Measurements from ENCODE around the gene HLA-F.

The HLA-F gene

DNA sequence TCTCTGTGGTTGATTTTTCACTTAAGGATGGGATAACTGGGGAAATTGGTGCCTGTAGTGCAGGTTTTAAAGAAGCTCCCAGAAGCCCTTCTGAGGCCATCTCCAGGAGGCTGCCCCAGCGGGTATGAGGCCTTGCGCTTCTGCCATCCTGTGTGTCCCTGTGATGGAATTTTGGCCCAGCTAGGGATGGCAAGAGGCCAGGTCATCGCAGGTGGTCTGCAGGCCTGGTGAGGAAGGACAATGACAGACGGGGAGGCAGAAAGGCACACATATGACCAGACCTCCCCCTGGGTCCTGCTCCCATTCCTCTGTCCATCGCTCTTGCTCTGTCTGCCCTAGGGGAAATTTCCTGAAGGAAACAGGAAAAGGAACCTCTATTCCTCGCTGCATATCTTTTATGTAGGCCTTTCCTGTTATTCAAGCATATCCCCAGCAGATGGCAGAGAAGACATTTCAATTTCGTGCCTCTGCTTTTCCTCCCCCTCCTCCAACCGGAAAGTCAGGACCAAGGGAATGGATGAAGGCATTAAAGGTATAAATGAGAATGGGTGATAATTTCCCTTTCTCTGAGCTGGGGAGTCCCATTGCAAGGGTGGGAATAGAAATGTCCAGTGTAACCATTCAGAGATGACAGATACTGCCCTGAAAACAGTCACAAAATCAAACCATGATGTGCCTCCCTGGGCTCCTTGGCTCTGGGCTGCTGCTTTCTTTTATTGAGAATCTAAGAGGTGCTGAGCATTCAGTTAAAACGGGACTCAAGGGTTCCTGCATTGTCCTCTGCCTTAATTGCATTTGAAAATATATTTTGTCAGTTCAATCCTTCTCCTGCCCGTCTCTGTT is 17.6 kb upstream of the HLA-F start:
- Mint-ChIP-seq H3K9me3 (no peaks in the 10 kb centered on the region), H3K27ac (peak overlapping the region in 1 of 2 donors; percentile 83), H3K4me3 (peak overlapping the region in 1 of 2 donors; percentile 29), H3K4me1 (ENCODE audit: low read depth in 2 of 2) (peaks cover 45 to 52% of the 10 kb centered on the region in 2 donors), H3K27me3 (peaks cover 6 to 34% of the 10 kb centered on the region in 2 donors), H3K36me3 (ENCODE audit: insufficient read depth) (peaks cover 13% of the 10 kb centered on the region)
- ATAC-seq (replicated peaks) (no peak), DNase-seq (no peak)

DNA sequence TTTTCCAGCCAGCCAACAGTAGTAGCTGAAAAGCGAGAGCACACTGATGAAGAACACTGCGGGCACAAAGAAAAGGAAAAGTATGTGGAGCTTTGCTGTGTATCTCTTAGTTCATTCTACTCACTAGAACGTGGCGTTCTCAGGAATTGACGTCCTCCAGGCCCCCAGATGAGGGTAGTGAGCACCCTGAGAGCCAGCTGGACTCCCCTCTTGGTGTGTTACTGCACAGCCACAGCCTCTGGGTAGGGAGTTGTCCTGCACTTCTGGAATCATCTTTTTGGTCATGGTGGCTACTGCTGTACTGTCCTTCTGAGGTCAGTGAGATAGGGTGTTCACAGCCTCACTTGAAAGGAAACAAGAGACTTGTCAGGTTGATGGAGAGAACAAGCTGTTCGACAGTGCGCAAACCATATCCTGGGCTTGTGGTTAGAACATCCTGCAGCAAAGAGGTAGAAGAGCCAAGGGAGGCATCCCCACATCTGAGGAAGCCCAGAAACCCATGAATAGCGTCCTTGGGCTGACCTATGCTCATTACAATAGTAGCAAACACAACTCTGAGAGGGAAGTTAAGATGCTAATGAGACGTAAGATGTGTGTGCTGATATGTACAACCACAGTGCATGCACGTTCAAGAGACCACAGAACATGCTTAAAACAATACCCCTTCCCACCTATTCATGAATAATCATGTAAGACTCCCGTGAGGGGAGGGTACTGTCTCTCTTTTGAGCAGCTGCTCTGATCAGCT is 14.6 kb upstream of the HLA-F start:
- Mint-ChIP-seq H3K27me3 (peaks cover 0 to 7% of the 10 kb centered on the region in 2 donors), H3K4me1 (ENCODE audit: low read depth in 2 of 2) (peaks cover 56 to 64% of the 10 kb centered on the region in 2 donors), H3K9me3 (no peaks in the 10 kb centered on the region), H3K27ac (peak overlapping the region; percentile 83 to 91), H3K4me3 (peak overlapping the region; percentile 67 to 76), H3K36me3 (ENCODE audit: insufficient read depth) (peaks cover 18% of the 10 kb centered on the region)
- peak; percentile 88 for ATAC-seq (replicated peaks)
- peak; percentile 70 to 75 (median 72) for DNase-seq

DNA sequence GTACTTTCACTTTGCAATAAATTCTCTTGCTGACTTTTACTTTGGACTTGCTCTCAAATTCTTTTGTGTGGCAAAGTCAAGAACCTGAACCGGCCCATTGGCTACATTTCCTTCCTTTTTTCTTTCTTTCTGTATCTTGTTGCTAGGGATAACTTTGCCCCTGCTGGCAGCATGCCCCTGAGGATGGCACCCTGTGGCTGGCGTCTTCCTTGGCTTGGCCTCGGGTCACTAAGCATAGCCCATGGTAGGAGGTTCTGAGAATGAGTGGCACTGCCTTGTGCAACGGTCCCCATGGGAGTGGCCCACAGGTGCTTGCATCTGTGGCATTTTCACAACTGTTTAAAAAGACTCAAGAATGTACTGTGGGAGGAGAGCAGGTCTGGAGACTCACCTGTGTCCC is 14.0 kb upstream of the HLA-F start:
- H3K9me3 Mint-ChIP-seq, result no peaks in the 10 kb centered on the region
- peak; percentile 13 for ATAC-seq (replicated peaks)
- peaks cover 0 to 2% of the 10 kb centered on the region in 2 donors for H3K27me3 Mint-ChIP-seq
- no peak for DNase-seq
- peak overlapping the region; percentile 67 to 76 for H3K4me3 Mint-ChIP-seq
- peaks cover 56 to 64% of the 10 kb centered on the region in 2 donors for H3K4me1 Mint-ChIP-seq (ENCODE audit: low read depth in 2 of 2)
- H3K36me3 Mint-ChIP-seq (ENCODE audit: insufficient read depth), result peaks cover 15% of the 10 kb centered on the region
- H3K27ac Mint-ChIP-seq, result peak overlapping the region; percentile 83 to 91

DNA sequence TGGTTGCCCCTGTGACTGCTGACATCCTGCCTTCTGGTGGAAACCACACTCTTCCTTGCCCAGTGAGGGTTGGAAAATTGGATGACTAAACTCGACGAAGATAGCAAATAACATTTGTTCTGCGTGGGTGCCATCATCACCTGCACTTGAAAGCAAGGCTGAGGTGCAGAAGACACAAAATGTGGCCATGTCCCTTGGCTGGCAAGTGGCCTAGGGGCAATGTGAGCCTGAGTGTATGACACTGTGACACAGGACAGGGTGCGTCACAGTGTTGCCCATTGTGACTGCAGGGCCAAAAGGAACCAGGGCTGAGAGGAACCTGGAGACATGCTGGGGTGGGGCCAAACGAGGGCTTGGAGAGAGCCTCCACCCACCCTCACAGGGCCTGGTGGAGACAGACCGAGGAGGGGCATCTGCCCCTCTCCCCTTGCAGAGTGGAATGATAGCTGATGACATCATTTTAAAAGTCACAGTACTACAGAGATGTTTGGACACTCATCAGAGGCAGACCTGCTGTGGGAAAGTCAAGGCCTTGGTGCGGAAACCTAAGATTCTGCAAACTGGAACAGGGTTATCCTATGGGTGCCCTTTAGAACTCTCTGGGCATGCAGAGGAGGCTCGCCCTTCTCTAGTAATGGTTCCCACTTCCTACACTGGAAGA is 12.8 kb upstream of the HLA-F start:
- H3K9me3 Mint-ChIP-seq, result no peaks in the 10 kb centered on the region
- peak overlapping the region; percentile 67 to 83 for H3K27ac Mint-ChIP-seq
- no peaks in the 10 kb centered on the region for H3K27me3 Mint-ChIP-seq
- peaks cover 15% of the 10 kb centered on the region for H3K36me3 Mint-ChIP-seq (ENCODE audit: insufficient read depth)
- DNase-seq, result no peak
- peak overlapping the region; percentile 67 to 76 for H3K4me3 Mint-ChIP-seq
- H3K4me1 Mint-ChIP-seq (ENCODE audit: low read depth in 2 of 2), result peaks cover 53 to 61% of the 10 kb centered on the region in 2 donors
- ATAC-seq (replicated peaks), result no peak

DNA sequence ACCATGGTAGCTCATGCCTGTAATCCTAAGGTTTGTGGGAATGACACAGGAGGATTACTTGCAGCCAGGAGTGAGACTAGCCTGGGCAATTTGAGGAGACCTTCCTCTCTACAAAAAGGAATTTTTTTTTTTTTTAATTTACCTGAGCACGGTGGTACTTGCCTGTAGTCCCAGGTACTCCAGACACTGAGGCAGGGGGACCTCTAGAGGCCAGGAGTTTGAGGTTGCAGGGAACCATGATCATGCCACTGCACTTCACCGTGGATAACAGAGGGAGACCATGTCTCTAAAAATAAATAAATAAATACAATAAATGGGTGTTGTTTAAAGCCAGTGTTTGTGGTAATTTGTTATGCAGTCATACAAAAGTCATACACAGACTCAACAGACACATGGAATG is 2.4 kb upstream of the HLA-F start:
- H3K27ac Mint-ChIP-seq, result peak overlapping the region in 1 of 2 donors; percentile 99
- H3K9me3 Mint-ChIP-seq, result no peaks in the 10 kb centered on the region
- no peak overlapping the region for H3K4me3 Mint-ChIP-seq
- ATAC-seq (replicated peaks) (no peak), DNase-seq (no peak)
- peaks cover 24 to 28% of the 10 kb centered on the region in 2 donors for H3K4me1 Mint-ChIP-seq (ENCODE audit: low read depth in 2 of 2)
- peaks cover 44% of the 10 kb centered on the region for H3K36me3 Mint-ChIP-seq (ENCODE audit: insufficient read depth)
- no peaks in the 10 kb centered on the region for H3K27me3 Mint-ChIP-seq

DNA sequence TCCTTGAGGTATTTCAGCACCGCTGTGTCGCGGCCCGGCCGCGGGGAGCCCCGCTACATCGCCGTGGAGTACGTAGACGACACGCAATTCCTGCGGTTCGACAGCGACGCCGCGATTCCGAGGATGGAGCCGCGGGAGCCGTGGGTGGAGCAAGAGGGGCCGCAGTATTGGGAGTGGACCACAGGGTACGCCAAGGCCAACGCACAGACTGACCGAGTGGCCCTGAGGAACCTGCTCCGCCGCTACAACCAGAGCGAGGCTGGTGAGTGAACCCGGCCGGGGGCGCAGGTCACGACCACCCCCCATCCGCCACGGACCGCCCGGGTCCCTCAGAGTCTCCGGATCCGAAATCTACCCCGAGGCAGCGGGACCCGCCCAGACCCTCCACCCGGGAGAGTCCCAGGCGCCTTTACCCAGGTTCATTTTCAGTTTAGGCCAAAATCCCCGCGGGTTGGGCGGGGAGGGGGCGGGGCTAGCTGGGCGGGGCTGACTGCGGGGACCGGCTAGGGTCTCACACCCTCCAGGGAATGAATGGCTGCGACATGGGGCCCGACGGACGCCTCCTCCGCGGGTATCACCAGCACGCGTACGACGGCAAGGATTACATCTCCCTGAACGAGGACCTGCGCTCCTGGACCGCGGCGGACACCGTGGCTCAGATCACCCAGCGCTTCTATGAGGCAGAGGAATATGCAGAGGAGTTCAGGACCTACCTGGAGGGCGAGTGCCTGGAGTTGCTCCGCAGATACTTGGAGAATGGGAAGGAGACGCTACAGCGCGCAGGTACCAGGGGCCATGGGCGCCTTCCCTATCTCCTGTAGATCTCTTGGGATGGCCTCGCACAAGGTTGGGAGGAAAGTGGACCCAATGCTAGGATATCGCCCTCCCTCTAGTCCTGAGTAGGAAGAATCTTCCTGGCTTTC is 693 bp downstream of the HLA-F start:
- Mint-ChIP-seq H3K27me3 (no peaks in the 10 kb centered on the region), H3K9me3 (no peaks in the 10 kb centered on the region), H3K27ac (peak overlapping the region; percentile 98 to 99), H3K4me1 (ENCODE audit: low read depth in 2 of 2) (peaks cover 47 to 55% of the 10 kb centered on the region in 2 donors), H3K36me3 (ENCODE audit: insufficient read depth) (peaks cover 74% of the 10 kb centered on the region), H3K4me3 (peak overlapping the region; percentile 95 to 96)
- ATAC-seq (replicated peaks) (peak; percentile 51), DNase-seq (peak; percentile 55 to 65 (median 58))

DNA sequence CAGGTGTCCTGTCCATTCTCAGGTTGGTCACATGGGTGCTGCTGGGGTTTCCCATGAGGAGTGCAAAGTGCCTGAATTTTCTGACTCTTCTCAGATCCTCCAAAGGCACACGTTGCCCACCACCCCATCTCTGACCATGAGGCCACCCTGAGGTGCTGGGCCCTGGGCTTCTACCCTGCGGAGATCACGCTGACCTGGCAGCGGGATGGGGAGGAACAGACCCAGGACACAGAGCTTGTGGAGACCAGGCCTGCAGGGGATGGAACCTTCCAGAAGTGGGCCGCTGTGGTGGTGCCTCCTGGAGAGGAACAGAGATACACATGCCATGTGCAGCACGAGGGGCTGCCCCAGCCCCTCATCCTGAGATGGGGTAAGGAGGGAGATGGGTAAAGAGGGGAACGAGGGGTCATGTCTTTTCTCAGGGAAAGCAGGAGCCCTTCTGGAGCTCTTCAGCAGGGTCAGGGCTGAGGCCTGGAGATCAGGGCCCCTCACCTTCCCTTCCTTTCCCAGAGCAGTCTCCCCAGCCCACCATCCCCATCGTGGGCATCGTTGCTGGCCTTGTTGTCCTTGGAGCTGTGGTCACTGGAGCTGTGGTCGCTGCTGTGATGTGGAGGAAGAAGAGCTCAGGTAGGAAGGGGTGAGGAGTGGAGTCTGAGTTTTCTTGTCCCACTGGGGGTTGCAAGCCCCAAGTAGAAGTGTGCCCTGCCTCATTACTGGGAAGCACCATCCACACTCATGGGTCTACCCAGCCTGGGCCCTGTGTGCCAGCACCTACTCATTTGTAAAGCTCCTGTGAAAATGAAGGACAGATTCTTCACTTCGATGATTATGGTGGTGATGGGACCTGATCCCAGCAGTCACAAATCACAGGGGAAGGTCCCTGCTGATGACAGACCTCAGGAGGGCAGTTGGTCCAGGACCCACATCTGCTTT is 2.0 kb downstream of the HLA-F start:
- DNase-seq (no peak), ATAC-seq (replicated peaks) (no peak)
- no peaks in the 10 kb centered on the region for H3K27me3 Mint-ChIP-seq
- peak overlapping the region; percentile 95 to 96 for H3K4me3 Mint-ChIP-seq
- no peaks in the 10 kb centered on the region for H3K9me3 Mint-ChIP-seq
- H3K27ac Mint-ChIP-seq, result peak overlapping the region; percentile 98 to 99
- peaks cover 51 to 62% of the 10 kb centered on the region in 2 donors for H3K4me1 Mint-ChIP-seq (ENCODE audit: low read depth in 2 of 2)
- H3K36me3 Mint-ChIP-seq (ENCODE audit: insufficient read depth), result peaks cover 86% of the 10 kb centered on the region

DNA sequence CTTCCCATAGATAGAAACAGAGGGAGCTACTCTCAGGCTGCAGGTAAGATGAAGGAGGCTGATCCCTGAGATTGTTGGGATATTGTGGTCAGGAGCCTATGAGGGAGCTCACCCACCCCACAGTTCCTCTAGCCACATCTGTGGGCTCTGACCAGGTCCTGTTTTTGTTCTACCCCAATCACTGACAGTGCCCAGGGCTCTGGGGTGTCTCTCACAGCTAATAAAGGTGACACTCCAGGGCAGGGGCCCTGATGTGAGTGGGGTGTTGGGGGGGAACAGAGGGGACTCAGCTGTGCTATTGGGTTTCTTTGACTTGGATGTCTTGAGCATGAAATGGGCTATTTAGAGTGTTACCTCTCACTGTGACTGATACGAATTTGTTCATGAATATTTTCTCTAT is 2.8 kb downstream of the HLA-F start:
- Mint-ChIP-seq H3K27ac (peak overlapping the region; percentile 98 to 99), H3K36me3 (ENCODE audit: insufficient read depth) (peaks cover 91% of the 10 kb centered on the region), H3K4me3 (peak overlapping the region; percentile 95 to 96), H3K27me3 (no peaks in the 10 kb centered on the region), H3K4me1 (ENCODE audit: low read depth in 2 of 2) (peaks cover 56 to 70% of the 10 kb centered on the region in 2 donors), H3K9me3 (no peaks in the 10 kb centered on the region)
- ATAC-seq (replicated peaks) (no peak), DNase-seq (no peak)

DNA sequence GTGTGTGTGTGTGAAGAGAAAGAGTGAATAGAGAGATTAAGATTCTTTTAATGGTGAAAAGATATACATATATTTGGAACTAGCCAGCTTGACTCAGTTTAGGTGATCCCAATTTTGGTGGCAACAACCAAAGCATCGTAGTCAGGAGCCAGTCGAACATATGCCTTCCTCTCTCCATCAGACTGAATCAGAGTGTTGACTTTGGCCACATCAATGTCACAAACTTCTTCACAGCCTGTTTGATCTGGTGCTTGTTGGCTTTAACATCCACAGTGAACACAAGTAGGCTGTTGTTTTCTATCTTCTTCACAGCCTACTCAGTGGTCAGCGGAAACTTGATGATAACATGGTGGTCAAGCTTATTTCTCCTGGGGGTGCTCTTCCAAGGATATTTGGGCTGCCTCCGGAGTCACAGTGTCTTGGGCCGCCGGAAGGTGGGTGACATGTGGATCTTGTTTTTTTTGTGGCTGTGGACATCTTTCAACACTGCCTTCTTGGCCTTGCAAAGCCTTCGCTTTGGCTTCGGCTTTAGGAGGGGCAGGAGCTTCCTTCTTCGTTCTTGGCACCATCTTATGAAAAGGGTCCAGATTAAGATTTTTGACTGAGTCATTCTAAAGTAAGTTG is 3.4 kb downstream of the HLA-F start:
- H3K27ac Mint-ChIP-seq, result peak overlapping the region; percentile 98 to 99
- no peaks in the 10 kb centered on the region for H3K27me3 Mint-ChIP-seq
- peak overlapping the region; percentile 95 to 96 for H3K4me3 Mint-ChIP-seq
- DNase-seq, result no peak
- H3K9me3 Mint-ChIP-seq, result no peaks in the 10 kb centered on the region
- no peak for ATAC-seq (replicated peaks)
- H3K4me1 Mint-ChIP-seq (ENCODE audit: low read depth in 2 of 2), result peaks cover 55 to 69% of the 10 kb centered on the region in 2 donors
- peaks cover 91% of the 10 kb centered on the region for H3K36me3 Mint-ChIP-seq (ENCODE audit: insufficient read depth)

DNA sequence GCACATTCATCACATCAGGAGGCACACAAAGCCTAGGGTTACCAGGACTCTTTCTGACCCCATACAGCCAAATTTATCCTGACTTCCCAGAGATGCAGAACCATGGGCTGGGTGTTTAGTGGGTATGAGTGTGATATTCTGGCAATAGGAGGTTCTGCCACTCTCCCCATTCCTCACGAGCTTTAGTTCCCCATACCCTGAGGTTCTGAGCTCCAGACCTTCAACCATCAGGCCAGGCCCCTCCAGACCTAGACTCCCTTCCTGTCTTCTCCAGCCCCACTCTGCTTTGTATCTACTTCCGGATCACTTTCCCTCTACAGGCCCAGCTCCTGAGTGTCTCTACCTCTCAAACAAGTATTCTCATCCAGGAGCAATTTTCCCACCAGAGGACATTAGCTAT is 4.4 kb downstream of the HLA-F start:
- H3K36me3 Mint-ChIP-seq (ENCODE audit: insufficient read depth), result peaks cover 83% of the 10 kb centered on the region
- no peaks in the 10 kb centered on the region for H3K9me3 Mint-ChIP-seq
- peak overlapping the region; percentile 95 to 96 for H3K4me3 Mint-ChIP-seq
- H3K27me3 Mint-ChIP-seq, result no peaks in the 10 kb centered on the region
- DNase-seq (no peak), ATAC-seq (replicated peaks) (no peak)
- H3K4me1 Mint-ChIP-seq (ENCODE audit: low read depth in 2 of 2), result peaks cover 50 to 60% of the 10 kb centered on the region in 2 donors
- H3K27ac Mint-ChIP-seq, result peak overlapping the region; percentile 98 to 99

DNA sequence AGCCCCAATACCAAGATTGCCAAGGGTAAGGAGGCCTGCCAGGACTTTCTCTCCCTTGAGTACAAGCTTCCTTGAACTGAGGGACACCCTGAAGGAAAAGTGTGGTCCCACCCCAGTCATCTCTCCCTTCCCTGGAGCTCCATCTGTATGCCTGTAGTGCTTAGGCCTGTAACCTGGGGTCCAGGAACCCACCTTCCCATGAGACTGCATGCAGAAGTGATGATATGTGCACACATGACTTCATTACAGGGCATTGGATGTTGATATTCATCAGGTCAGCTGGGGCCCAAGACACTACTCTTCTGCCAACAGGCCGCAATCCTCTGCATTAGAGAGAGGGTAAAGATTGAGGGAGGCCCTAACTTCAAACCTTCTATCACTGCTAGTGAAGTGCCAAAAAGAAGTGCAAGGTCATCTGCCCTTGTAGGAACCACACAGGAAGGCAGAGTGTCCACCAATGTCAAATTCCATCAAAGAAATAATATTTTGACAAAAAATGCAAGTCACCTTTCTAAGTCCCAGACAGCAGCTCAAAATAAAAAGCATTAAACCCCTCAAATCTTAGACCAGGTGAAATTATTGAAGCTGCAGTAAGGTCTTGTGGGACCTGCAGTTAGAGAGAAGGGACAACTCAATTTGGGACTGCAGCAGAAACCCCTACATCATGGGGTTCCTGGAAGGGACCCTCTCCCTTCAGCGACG is 5.1 kb downstream of the HLA-F start:
- Mint-ChIP-seq H3K36me3 (ENCODE audit: insufficient read depth) (peaks cover 76% of the 10 kb centered on the region), H3K9me3 (no peaks in the 10 kb centered on the region), H3K4me3 (peak overlapping the region; percentile 95 to 96), H3K27me3 (no peaks in the 10 kb centered on the region), H3K27ac (peak overlapping the region; percentile 98 to 99), H3K4me1 (ENCODE audit: low read depth in 2 of 2) (peaks cover 50 to 57% of the 10 kb centered on the region in 2 donors)
- ATAC-seq (replicated peaks), result no peak
- DNase-seq, result no peak

All from effector memory CD8-positive, alpha-beta T cell (primary cell).